Right cardiac atrium (tissue), 5 donors: ENCODE results near the gene USP17L27. TPM values are rescaled to one million over a fixed set of nuclear protein-coding genes. Genes with fewer than 3 reads are reported as not detected.
"Not testable (repeated sequence)": the region's sequence is repeated elsewhere in the genome, so short reads cannot be mapped to it uniquely, and the experiment has no call there.

Source experiments
- ATAC-seq, 2 donors: fragments of 200-7000 bp; cut with Tn5 transposase; one replicate each; pipeline versions ENCODE4 v1.8.0 to v1.9.1; 2020; ENCODE audit warnings: moderate library complexity in 2 of 2, mild to moderate bottlenecking in 1 of 2
- DNase-seq, 3 donors: peaks; one replicate each; pipeline ENCODE4 v3.0.0-alpha.2; 2020
- H3K27ac ChIP-seq: one replicate; pipeline ENCODE4 v1.5.1; 2013; ENCODE audit warnings: mild to moderate bottlenecking, low read length, control low read depth, moderate library complexity
- H3K27me3 ChIP-seq: one replicate; pipeline ENCODE4 v1.6.1; 2013; ENCODE audit not compliant: control insufficient read depth, insufficient read depth
- H3K4me1 ChIP-seq: one replicate; pipeline ENCODE4 v1.6.1; 2013; ENCODE audit warnings: low read length; ENCODE audit not compliant: control insufficient read depth, insufficient read depth
- H3K4me3 ChIP-seq: one replicate; pipeline ENCODE4 v1.5.1; 2013; ENCODE audit warnings: low read length, control low read depth
- H3K9me3 ChIP-seq: one replicate; pipeline ENCODE4 v1.6.1; 2013; ENCODE audit warnings: low read length; ENCODE audit not compliant: control insufficient read depth
- WGBS: extraction: QIAGEN DNeasy Blood & Tissue Kit; methylation state at CpG from one replicate; pipeline ENCODE4 v1.1.7; 2013; 5-methylcytosine and 5-hydroxymethylcytosine counted together
- intact Hi-C, 4 donors: fragments of 100-400 bp; cut with DNase I; formaldehyde crosslinking; loops; one replicate each; pipeline versions ENCODE4 v1.11.0 to v1.14.0; 2022 to 2023
- long read RNA-seq, 4 donors: library from polyadenylated mRNA; unstranded; transcript quantifications; one replicate each; pipeline ENCODE4 v2.0.0, GENCODE V29; 2020 to 2021
- polyA plus RNA-seq: library from polyadenylated mRNA; stranded (reverse); fragments of 200-250 nt; gene quantifications from one replicate; pipeline ENCODE4 v1.2.3, GENCODE V29; 2013
- total RNA-seq, 4 donors: library from RNA; stranded (reverse); fragmentation: NEBNext Ultra II Directional; extraction: Animal tissue kit (Norgen Biotek cat#: 25700); gene quantifications; one replicate each; pipeline ENCODE4 v1.2.1, GENCODE V29; 2021
- donor health status: healthy with polysubstance abuse.
- donor health status: DM: no; HTN: yes; CAD: no.
- donor health status: DM: no; HTN: no; CAD: no.
- donor health status: DM: no; HTN: yes; CAD: no; lungs with severe emphysema.
- donor health status: DM: yes; HTN: yes; CAD: no.

USP17L27 gene, protein sequence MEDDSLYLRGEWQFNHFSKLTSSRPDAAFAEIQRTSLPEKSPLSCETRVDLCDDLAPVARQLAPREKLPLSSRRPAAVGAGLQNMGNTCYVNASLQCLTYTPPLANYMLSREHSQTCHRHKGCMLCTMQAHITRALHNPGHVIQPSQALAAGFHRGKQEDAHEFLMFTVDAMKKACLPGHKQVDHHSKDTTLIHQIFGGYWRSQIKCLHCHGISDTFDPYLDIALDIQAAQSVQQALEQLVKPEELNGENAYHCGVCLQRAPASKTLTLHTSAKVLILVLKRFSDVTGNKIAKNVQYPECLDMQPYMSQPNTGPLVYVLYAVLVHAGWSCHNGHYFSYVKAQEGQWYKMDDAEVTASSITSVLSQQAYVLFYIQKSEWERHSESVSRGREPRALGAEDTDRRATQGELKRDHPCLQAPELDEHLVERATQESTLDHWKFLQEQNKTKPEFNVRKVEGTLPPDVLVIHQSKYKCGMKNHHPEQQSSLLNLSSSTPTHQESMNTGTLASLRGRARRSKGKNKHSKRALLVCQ
- total RNA-seq (not detected), polyA plus RNA-seq (not detected)
- long read RNA-seq, donor 1, result 0 reads
- long read RNA-seq, donor 2, result 0 reads
- long read RNA-seq, donor 3, result 0 reads
- long read RNA-seq, donor 4, result 0 reads

DNA sequence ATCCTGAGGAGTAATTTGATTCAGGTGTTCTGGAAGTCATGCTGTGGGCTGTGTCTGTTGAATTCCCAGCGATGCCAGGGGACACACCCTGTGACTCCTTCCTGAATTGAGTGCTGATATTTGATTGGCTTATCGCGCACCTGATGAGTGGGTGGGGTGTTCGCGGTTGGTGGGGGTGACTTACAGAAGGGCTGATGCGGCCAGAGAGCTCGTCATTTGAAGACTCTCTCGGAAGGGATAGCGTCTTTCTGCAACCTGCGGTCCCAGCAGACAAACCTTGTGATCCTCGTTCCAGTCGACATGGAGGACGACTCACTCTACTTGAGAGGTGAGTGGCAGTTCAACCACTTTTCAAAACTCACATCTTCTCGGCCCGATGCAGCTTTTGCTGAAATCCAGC lies at the start of gene USP17L27:
Gene USP17L27, plus strand, starts transcription at position 301 of the 400 bp plus-strand sequence. Its CDS starts 0 bp downstream, at position 301.
- H3K4me3 ChIP-seq, ATAC-seq, DNase-seq, H3K9me3 ChIP-seq, H3K4me1 ChIP-seq, H3K27me3 ChIP-seq, intact Hi-C loops, H3K27ac ChIP-seq: not testable (repeated sequence)
- WGBS, result no CpG with 5 or more reads among the region's 15 CpGs

DNA sequence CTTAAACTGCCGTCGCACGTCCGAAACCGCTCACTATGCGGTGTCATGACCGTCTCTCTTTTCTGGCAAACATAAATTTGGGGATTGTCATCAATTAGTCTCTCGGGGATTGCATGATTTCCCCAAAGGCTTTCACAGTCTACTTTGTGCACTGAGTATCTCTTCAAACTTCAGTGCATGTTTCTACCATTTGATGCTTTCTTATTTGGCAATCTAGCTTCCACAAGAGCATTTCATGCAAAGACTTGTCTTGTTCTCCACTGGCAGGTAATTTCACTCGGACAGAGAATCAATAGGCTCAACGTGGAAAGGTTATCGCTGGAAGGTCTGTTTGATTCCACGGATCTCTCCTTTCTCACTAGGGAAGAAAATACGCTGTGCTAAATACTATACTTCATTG lies 19.8 kb upstream of the USP17L27 start:
- H3K4me1 ChIP-seq, H3K9me3 ChIP-seq, DNase-seq, H3K4me3 ChIP-seq, intact Hi-C loops, H3K27me3 ChIP-seq, H3K27ac ChIP-seq, ATAC-seq: not testable (repeated sequence)
- 90% methylated on average over 1 of the region's 13 CpGs for WGBS

DNA sequence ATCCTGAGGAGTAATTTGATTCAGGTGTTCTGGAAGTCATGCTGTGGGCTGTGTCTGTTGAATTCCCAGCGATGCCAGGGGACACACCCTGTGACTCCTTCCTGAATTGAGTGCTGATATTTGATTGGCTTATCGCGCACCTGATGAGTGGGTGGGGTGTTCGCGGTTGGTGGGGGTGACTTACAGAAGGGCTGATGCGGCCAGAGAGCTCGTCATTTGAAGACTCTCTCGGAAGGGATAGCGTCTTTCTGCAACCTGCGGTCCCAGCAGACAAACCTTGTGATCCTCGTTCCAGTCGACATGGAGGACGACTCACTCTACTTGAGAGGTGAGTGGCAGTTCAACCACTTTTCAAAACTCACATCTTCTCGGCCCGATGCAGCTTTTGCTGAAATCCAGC lies 19.1 kb upstream of the USP17L27 start, which contains the start of gene USP17L24:
Gene USP17L24, plus strand, starts transcription at position 301 of the 400 bp plus-strand sequence. Its CDS starts 0 bp downstream, at position 301.
- intact Hi-C loops, ATAC-seq, H3K4me3 ChIP-seq, H3K9me3 ChIP-seq, H3K4me1 ChIP-seq, H3K27ac ChIP-seq, DNase-seq, H3K27me3 ChIP-seq: not testable (repeated sequence)
- no CpG with 5 or more reads among the region's 15 CpGs for WGBS

DNA sequence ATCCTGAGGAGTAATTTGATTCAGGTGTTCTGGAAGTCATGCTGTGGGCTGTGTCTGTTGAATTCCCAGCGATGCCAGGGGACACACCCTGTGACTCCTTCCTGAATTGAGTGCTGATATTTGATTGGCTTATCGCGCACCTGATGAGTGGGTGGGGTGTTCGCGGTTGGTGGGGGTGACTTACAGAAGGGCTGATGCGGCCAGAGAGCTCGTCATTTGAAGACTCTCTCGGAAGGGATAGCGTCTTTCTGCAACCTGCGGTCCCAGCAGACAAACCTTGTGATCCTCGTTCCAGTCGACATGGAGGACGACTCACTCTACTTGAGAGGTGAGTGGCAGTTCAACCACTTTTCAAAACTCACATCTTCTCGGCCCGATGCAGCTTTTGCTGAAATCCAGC lies 14.3 kb upstream of the USP17L27 start, which contains the start of gene USP17L25:
Gene USP17L25, plus strand, starts transcription at position 301 of the 400 bp plus-strand sequence. Its CDS starts 0 bp downstream, at position 301.
- H3K27me3 ChIP-seq, H3K4me3 ChIP-seq, DNase-seq, intact Hi-C loops, H3K4me1 ChIP-seq, H3K27ac ChIP-seq, H3K9me3 ChIP-seq, ATAC-seq: not testable (repeated sequence)
- no CpG with 5 or more reads among the region's 15 CpGs for WGBS

DNA sequence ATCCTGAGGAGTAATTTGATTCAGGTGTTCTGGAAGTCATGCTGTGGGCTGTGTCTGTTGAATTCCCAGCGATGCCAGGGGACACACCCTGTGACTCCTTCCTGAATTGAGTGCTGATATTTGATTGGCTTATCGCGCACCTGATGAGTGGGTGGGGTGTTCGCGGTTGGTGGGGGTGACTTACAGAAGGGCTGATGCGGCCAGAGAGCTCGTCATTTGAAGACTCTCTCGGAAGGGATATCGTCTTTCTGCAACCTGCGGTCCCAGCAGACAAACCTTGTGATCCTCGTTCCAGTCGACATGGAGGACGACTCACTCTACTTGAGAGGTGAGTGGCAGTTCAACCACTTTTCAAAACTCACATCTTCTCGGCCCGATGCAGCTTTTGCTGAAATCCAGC lies 9.6 kb upstream of the USP17L27 start, which contains the start of gene USP17L26:
Gene USP17L26, plus strand, starts transcription at position 301 of the 400 bp plus-strand sequence. Its CDS starts 0 bp downstream, at position 301.
- ATAC-seq, intact Hi-C loops: not testable (repeated sequence)
- 91% methylated on average over 10 of the region's 15 CpGs for WGBS

DNA sequence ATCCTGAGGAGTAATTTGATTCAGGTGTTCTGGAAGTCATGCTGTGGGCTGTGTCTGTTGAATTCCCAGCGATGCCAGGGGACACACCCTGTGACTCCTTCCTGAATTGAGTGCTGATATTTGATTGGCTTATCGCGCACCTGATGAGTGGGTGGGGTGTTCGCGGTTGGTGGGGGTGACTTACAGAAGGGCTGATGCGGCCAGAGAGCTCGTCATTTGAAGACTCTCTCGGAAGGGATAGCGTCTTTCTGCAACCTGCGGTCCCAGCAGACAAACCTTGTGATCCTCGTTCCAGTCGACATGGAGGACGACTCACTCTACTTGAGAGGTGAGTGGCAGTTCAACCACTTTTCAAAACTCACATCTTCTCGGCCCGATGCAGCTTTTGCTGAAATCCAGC lies 4.8 kb upstream of the USP17L27 start, which contains the start of gene USP17L5:
Gene USP17L5, plus strand, starts transcription at position 301 of the 400 bp plus-strand sequence. Its CDS starts 0 bp downstream, at position 301.
- intact Hi-C loops, H3K27me3 ChIP-seq, H3K4me3 ChIP-seq, H3K27ac ChIP-seq, ATAC-seq, H3K9me3 ChIP-seq, DNase-seq, H3K4me1 ChIP-seq: not testable (repeated sequence)
- WGBS, result no CpG with 5 or more reads among the region's 15 CpGs

More for the DNA sequence above, 9.6 kb upstream of the USP17L27 start, which contains the start of gene USP17L26:
- not testable (repeated sequence) for H3K27me3 ChIP-seq, H3K9me3 ChIP-seq, H3K4me1 ChIP-seq, H3K27ac ChIP-seq, H3K4me3 ChIP-seq, DNase-seq

DNA sequence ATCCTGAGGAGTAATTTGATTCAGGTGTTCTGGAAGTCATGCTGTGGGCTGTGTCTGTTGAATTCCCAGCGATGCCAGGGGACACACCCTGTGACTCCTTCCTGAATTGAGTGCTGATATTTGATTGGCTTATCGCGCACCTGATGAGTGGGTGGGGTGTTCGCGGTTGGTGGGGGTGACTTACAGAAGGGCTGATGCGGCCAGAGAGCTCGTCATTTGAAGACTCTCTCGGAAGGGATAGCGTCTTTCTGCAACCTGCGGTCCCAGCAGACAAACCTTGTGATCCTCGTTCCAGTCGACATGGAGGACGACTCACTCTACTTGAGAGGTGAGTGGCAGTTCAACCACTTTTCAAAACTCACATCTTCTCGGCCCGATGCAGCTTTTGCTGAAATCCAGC lies 4.6 kb downstream of the USP17L27 start, which contains the start of gene USP17L28:
Gene USP17L28, plus strand, starts transcription at position 301 of the 400 bp plus-strand sequence. Its CDS starts 0 bp downstream, at position 301.
- H3K27ac ChIP-seq, ATAC-seq, intact Hi-C loops, H3K27me3 ChIP-seq, H3K4me1 ChIP-seq, H3K9me3 ChIP-seq, H3K4me3 ChIP-seq, DNase-seq: not testable (repeated sequence)
- no CpG with 5 or more reads among the region's 15 CpGs for WGBS

DNA sequence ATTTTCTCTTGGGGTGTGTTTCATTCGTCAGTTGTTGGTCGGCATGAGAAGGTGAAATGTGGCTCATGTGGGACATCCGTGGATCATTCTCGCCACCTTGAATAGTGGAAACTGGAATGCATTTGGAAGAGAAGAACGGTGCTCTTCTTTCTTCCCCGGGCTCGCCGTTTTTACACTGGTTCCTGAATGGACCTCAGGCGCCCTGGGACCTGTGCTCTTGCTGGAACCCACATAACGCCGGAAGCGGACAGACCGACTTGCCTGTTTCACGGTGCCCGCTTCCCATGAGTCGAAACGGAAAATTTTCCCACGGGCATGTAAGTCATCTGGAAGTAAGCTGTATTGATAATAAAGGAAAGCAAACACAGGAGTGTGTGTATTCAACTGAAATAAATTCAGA lies 6.9 kb downstream of the USP17L27 start:
- ATAC-seq, intact Hi-C loops, H3K27me3 ChIP-seq, DNase-seq, H3K4me1 ChIP-seq, H3K9me3 ChIP-seq, H3K4me3 ChIP-seq, H3K27ac ChIP-seq: not testable (repeated sequence)
- 94% methylated on average over 13 of the region's 18 CpGs for WGBS

DNA sequence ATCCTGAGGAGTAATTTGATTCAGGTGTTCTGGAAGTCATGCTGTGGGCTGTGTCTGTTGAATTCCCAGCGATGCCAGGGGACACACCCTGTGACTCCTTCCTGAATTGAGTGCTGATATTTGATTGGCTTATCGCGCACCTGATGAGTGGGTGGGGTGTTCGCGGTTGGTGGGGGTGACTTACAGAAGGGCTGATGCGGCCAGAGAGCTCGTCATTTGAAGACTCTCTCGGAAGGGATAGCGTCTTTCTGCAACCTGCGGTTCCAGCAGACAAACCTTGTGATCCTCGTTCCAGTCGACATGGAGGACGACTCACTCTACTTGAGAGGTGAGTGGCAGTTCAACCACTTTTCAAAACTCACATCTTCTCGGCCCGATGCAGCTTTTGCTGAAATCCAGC lies 9.4 kb downstream of the USP17L27 start, which contains the start of gene USP17L29:
Gene USP17L29, plus strand, starts transcription at position 301 of the 400 bp plus-strand sequence. Its CDS starts 0 bp downstream, at position 301.
- H3K4me3 ChIP-seq, H3K4me1 ChIP-seq, intact Hi-C loops, H3K27me3 ChIP-seq, H3K27ac ChIP-seq, DNase-seq, ATAC-seq, H3K9me3 ChIP-seq: not testable (repeated sequence)
- no CpG with 5 or more reads among the region's 15 CpGs for WGBS

DNA sequence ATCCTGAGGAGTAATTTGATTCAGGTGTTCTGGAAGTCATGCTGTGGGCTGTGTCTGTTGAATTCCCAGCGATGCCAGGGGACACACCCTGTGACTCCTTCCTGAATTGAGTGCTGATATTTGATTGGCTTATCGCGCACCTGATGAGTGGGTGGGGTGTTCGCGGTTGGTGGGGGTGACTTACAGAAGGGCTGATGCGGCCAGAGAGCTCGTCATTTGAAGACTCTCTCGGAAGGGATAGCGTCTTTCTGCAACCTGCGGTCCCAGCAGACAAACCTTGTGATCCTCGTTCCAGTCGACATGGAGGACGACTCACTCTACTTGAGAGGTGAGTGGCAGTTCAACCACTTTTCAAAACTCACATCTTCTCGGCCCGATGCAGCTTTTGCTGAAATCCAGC lies 18.9 kb downstream of the USP17L27 start, which contains the start of gene USP17L30:
Gene USP17L30, plus strand, starts transcription at position 301 of the 400 bp plus-strand sequence. Its CDS starts 0 bp downstream, at position 301.
- ATAC-seq, intact Hi-C loops, H3K9me3 ChIP-seq, H3K4me1 ChIP-seq, H3K4me3 ChIP-seq, H3K27me3 ChIP-seq, H3K27ac ChIP-seq, DNase-seq: not testable (repeated sequence)
- no CpG with 5 or more reads among the region's 15 CpGs for WGBS
